ENCODE data around the gene ITGB1BP1. TPM values are rescaled to one million over a fixed set of nuclear protein-coding genes. Genes with fewer than 3 reads are reported as not detected.

ITGB1BP1 gene
- total and polyA plus RNA-seq, 9 of the 15 experiments (the other 6 are each of a cell fraction or from before 2014, with no cell fraction given), result 37.8 to 95.3 (median 50.4) TPM

DNA sequence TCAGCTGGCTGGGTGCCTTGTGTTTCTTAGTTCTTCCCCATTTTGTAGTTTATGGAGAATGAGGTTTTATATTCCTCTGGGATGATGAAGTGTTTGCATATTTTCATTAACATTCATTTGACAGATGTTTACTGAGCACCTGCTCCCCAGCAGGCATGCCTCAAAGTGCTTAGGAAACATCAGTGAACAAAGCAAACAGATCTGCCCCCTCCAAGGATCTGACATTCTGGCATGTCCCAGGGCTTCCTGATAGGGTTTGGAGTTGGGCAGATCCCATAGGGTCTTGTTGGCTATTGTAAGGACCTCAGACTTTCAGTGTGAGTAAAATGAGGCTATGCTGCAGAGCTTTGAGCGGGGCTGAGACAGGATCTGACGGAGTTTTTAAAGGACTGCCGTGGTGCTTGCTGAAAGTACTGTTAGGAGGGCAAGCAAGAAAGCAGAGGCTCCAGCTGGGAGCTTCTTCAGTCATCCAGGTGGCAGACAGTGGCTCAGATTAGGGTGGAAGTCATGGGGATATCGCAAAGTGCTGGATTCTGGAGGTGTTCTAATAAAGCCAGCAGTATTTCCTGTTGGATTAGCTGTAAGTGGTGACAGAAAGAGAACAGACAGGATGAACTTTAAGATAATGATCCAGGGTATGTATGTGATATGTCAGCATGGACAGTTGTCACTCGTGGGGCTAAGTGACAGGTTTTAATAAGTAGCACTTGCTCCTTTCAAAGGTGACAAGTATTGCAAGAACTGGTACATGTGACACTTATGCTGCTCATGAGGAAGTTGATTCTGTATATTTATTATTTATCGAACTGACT lies 39.8 kb upstream of the ITGB1BP1 start (continued):
- no peak for TF ChIP-seq GABPB2 (CRISPR knock-in tag; conservative IDR thresholded peaks at IDR 0.05)
- no peak for TF ChIP-seq TAF7 (tag; IDR thresholded peaks at IDR 0.05)
- TF ChIP-seq, protein P1, sequence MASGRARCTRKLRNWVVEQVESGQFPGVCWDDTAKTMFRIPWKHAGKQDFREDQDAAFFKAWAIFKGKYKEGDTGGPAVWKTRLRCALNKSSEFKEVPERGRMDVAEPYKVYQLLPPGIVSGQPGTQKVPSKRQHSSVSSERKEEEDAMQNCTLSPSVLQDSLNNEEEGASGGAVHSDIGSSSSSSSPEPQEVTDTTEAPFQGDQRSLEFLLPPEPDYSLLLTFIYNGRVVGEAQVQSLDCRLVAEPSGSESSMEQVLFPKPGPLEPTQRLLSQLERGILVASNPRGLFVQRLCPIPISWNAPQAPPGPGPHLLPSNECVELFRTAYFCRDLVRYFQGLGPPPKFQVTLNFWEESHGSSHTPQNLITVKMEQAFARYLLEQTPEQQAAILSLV (tag; IDR thresholded peaks at IDR 0.05), result no peak

DNA sequence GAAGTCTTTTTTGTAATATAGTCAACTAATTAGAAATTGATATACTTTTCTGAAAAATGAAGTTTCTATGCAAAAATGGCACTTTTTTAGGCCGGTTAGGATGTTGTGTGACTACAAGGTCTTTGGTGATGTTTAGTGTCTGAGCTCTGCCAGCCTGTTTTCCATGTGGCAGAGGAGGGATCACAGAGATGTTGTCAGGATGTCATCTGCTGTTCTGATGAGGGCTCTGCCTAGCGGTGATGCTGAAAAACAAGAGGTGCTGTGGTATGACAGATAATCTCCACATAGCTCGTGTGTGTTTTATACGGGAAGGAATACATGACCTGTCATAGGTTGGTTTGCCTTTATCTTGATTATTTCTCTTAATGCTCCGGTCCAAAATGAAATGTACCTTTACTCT lies 39.0 kb upstream of the ITGB1BP1 start:
- Histone ChIP-seq H4K20me1 (replicated peaks; ENCODE audit: control insufficient read depth, insufficient read depth, low read length) (no peaks in the 10 kb centered on the region), H2AFZ (ENCODE audit: low read depth, low read length) (no peak overlapping the region), H3K4me3 (no peak overlapping the region), H3K4me2 (ENCODE audit: insufficient read depth, low read length) (no peak overlapping the region), H3K36me3 (ENCODE audit: control insufficient read depth, insufficient read depth, low read length) (peaks cover 67% of the 10 kb centered on the region), H3K9me1 (ENCODE audit: control insufficient read depth, insufficient read depth, low read length) (no peaks in the 10 kb centered on the region), H3K27me3 (ENCODE audit: control insufficient read depth in 2 of 2, insufficient read depth in 2 of 2, low read length in 2 of 2) (no peaks in the 10 kb centered on the region), H3K79me2 (ENCODE audit: control insufficient read depth, insufficient read depth, low read length) (no peaks in the 10 kb centered on the region), H3K27ac (ENCODE audit: extremely low read depth, low read depth, low read length) (no peak overlapping the region), H3K9me3 (replicated peaks; ENCODE audit: control insufficient read depth, insufficient read depth, low read depth, low read length) (no peaks in the 10 kb centered on the region), H3K4me1 (replicated peaks in 1 of 2; ENCODE audit: control insufficient read depth in 2 of 2, insufficient read depth in 2 of 2, low read length in 2 of 2) (peaks cover 0 to 4% of the 10 kb centered on the region in 2 experiments; a peak in 1 of 5 replicates), H3K9ac (ENCODE audit: insufficient read depth in 1 of 2, low read depth in 2 of 2, low read length in 2 of 2) (no peak overlapping the region)
- 95% methylated on average over 5 of the region's 5 CpGs for WGBS (ENCODE audit: insufficient coverage, low coverage, missing lambda C conversion rate)
- ATAC-seq (no peak), FAIRE-seq (no peak), DNase-seq (ENCODE audit: extremely low read depth in 1 of 4, low spot score in 3 of 4) (no peak)
- ChIA-PET POLR2A (interaction anchor here (0.8 kb wide), 1 partner anchor 14 kb away, joined by 3 read pairs; no protein-coding TSS in a partner anchor), CTCF (ENCODE audit: low intra/inter-chr PET ratio) (no interaction called here)
- in situ Hi-C loops (cut with MboI) (no loop called here), intact Hi-C loops (cut with micrococcal nuclease) (no loop called here)
- no TSS peak for BruUV-seq (replicated peaks)
- TF ChIP-seq, protein P2, sequence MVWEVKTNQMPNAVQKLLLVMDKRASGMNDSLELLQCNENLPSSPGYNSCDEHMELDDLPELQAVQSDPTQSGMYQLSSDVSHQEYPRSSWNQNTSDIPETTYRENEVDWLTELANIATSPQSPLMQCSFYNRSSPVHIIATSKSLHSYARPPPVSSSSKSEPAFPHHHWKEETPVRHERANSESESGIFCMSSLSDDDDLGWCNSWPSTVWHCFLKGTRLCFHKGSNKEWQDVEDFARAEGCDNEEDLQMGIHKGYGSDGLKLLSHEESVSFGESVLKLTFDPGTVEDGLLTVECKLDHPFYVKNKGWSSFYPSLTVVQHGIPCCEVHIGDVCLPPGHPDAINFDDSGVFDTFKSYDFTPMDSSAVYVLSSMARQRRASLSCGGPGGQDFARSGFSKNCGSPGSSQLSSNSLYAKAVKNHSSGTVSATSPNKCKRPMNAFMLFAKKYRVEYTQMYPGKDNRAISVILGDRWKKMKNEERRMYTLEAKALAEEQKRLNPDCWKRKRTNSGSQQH (CRISPR knock-in tag; IDR thresholded peaks at IDR 0.05), result no peak
- no peak for TF ChIP-seq ZNF282 (CRISPR knock-in tag; IDR thresholded peaks at IDR 0.05)
- TF ChIP-seq, protein P3, sequence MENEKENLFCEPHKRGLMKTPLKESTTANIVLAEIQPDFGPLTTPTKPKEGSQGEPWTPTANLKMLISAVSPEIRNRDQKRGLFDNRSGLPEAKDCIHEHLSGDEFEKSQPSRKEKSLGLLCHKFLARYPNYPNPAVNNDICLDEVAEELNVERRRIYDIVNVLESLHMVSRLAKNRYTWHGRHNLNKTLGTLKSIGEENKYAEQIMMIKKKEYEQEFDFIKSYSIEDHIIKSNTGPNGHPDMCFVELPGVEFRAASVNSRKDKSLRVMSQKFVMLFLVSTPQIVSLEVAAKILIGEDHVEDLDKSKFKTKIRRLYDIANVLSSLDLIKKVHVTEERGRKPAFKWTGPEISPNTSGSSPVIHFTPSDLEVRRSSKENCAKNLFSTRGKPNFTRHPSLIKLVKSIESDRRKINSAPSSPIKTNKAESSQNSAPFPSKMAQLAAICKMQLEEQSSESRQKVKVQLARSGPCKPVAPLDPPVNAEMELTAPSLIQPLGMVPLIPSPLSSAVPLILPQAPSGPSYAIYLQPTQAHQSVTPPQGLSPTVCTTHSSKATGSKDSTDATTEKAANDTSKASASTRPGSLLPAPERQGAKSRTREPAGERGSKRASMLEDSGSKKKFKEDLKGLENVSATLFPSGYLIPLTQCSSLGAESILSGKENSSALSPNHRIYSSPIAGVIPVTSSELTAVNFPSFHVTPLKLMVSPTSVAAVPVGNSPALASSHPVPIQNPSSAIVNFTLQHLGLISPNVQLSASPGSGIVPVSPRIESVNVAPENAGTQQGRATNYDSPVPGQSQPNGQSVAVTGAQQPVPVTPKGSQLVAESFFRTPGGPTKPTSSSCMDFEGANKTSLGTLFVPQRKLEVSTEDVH (IDR thresholded peaks at IDR 0.05; ENCODE audit: low read depth, partially characterized antibody), result no peak
- TF ChIP-seq GABPA (tag; conservative IDR thresholded peaks at IDR 0.05; ENCODE audit: low read depth), result no peak
- TF ChIP-seq, protein P4, sequence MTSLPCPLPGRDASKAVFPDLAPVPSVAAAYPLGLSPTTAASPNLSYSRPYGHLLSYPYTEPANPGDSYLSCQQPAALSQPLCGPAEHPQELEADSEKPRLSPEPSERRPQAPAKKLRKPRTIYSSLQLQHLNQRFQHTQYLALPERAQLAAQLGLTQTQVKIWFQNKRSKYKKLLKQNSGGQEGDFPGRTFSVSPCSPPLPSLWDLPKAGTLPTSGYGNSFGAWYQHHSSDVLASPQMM (CRISPR knock-in tag; IDR thresholded peaks at IDR 0.05), result no peak
- TF ChIP-seq KLF1 (tag; IDR thresholded peaks at IDR 0.05), result no peak
- TF ChIP-seq, protein P5, sequence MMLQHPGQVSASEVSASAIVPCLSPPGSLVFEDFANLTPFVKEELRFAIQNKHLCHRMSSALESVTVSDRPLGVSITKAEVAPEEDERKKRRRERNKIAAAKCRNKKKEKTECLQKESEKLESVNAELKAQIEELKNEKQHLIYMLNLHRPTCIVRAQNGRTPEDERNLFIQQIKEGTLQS (IDR thresholded peaks at IDR 0.05), result no peak
- TF ChIP-seq, protein P5 (CRISPR knock-in tag; conservative IDR thresholded peaks at IDR 0.05), result no peak
- TF ChIP-seq, protein P6, sequence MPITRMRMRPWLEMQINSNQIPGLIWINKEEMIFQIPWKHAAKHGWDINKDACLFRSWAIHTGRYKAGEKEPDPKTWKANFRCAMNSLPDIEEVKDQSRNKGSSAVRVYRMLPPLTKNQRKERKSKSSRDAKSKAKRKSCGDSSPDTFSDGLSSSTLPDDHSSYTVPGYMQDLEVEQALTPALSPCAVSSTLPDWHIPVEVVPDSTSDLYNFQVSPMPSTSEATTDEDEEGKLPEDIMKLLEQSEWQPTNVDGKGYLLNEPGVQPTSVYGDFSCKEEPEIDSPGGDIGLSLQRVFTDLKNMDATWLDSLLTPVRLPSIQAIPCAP (CRISPR knock-in tag; IDR thresholded peaks at IDR 0.05; ENCODE audit: borderline replicate concordance), result no peak
